HG03558 (cell line): ENCODE data around the gene NCEH1.
"Not testable (repeated sequence)": the region's sequence is repeated elsewhere in the genome, so short reads cannot be mapped to it uniquely, and the experiment has no call there.

ENCODE experiments used
- ATAC-seq: cut with Tn5 transposase; IDR thresholded peaks from one replicate; pipeline ENCODE4 v1.9.1; 2021; ENCODE audit warnings: moderate number of reproducible peaks; ENCODE audit not compliant: unreplicated experiment; ENCODE audit errors: extremely low read depth

NCEH1 gene

GRCh38 chr3:172680684-172681083 lies 30.2 kb downstream of the NCEH1 start:
- ATAC-seq, result no peak

GRCh38 chr3:172679599-172679998 lies 31.3 kb downstream of the NCEH1 start:
- ATAC-seq, result no peak

- no peak for ATAC-seq
These were observed 32.8 kb downstream of the NCEH1 start for GRCh38 chr3:172678068-172678467.

GRCh38 chr3:172676196-172676922 lies 34.5 kb downstream of the NCEH1 start:
- ATAC-seq, result no peak

- ATAC-seq, result no peak
These were observed 35.2 kb downstream of the NCEH1 start for GRCh38 chr3:172675441-172676193.

- peak; percentile 45 for ATAC-seq
These were observed 37.6 kb downstream of the NCEH1 start for GRCh38 chr3:172673210-172673679.

GRCh38 chr3:172669021-172669420 lies 41.8 kb downstream of the NCEH1 start:
- no peak for ATAC-seq

GRCh38 chr3:172666873-172667694 lies 43.8 kb downstream of the NCEH1 start:
- ATAC-seq, result peak; percentile 93

GRCh38 chr3:172666181-172666872 lies 44.5 kb downstream of the NCEH1 start:
- ATAC-seq, result no peak

- ATAC-seq, result not testable (repeated sequence)
These were observed 45.4 kb downstream of the NCEH1 start for GRCh38 chr3:172665510-172665909.

- ATAC-seq, result not testable (repeated sequence)
These were observed 50.4 kb downstream of the NCEH1 start for GRCh38 chr3:172660421-172660820.

- ATAC-seq, result no peak
These were observed 51.4 kb downstream of the NCEH1 start for GRCh38 chr3:172659246-172660002.

GRCh38 chr3:172658344-172659245 lies 52.3 kb downstream of the NCEH1 start:
- ATAC-seq, result no peak

GRCh38 chr3:172656602-172657001 lies 54.3 kb downstream of the NCEH1 start:
- ATAC-seq, result no peak

- no peak for ATAC-seq
These were observed 55.5 kb downstream of the NCEH1 start for GRCh38 chr3:172655388-172655787.

GRCh38 chr3:172654470-172654869 lies 56.4 kb downstream of the NCEH1 start:
- ATAC-seq, result no peak

GRCh38 chr3:172653004-172653572 lies 57.8 kb downstream of the NCEH1 start:
- no peak for ATAC-seq
